ENCODE measurements around the gene PAMR1.

Gene PAMR1

GRCh38 chr11:35436581-35437250, 88.7 kb downstream of the PAMR1 start:
- DNase-seq, result no peak

- DNase-seq, result no peak
These were observed 91.8 kb downstream of the PAMR1 start for GRCh38 chr11:35433588-35433987.

DNA sequence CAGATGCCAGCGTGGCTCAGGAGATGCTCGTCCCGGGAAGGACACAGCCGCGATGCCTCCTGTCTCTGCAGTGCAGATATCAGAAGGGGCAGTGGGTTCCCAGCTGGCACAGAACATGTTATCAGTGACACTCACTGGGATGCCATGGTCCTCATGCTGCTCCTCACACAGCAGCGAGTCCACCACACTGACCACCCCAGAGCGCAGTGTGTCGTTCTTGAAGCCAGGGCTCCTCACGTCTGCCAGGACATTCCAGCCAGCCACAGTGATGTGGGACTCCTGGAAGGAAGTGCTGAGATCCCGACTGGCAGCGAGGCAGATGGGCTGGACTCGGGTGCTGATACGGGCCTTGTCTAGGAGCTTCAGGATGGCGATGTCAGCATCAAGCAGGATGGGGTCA, 93.0 kb downstream of the PAMR1 start:
- no peak for DNase-seq

GRCh38 chr11:35427071-35427470, 98.3 kb downstream of the PAMR1 start:
- DNase-seq, result peak; percentile 81

GRCh38 chr11:35426351-35426750, 99.1 kb downstream of the PAMR1 start:
- DNase-seq, result no peak

GRCh38 chr11:35425603-35426212, 99.7 kb downstream of the PAMR1 start:
- DNase-seq, result peak; percentile 17

- peak; percentile 85 for DNase-seq
These were observed 101.1 kb downstream of the PAMR1 start for GRCh38 chr11:35424157-35424940.

GRCh38 chr11:35420371-35420770, 105.0 kb downstream of the PAMR1 start:
- DNase-seq, result no peak

- DNase-seq, result no peak
These were observed 105.5 kb downstream of the PAMR1 start for GRCh38 chr11:35419830-35420333.

DNA sequence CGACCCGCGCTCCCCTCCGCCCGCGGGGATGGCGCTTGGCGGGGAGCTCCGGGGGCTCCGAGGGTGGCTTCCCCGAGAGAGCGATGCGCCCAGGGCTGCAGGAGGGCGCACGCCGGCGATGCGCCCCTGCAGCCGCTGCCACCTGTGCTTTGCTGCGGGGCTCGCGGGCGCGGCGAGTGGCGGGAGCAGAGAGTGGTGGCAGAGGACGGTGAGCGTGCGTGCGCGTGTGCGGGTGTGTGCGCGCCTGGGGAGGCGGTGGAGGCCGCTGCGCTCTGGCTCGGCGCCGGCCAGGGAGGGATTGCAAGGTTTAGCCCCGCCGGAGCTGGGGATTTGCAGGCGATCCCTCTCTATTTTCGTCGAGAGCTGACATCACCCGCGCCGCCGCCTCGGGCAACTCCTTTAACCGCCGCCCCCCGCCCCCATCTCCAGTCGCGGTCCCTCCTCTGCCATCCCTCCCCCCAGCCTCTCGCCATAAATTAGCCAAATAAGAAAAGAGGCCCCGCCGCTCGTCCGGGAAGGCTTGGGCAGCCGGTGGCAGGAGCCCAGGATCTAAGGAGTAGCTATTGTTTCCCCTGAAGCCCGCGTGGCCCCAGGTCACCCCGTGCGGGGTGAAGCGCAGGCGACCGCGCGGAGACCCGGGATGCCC, 106.1 kb downstream of the PAMR1 start, which contains the start of gene SLC1A2:
SLC1A2 (minus strand) TSS at position 375 of the 646 bp plus-strand sequence. CDS start 592 bp downstream, outside the sequence.
- DNase-seq, result peak; percentile 60

DNA sequence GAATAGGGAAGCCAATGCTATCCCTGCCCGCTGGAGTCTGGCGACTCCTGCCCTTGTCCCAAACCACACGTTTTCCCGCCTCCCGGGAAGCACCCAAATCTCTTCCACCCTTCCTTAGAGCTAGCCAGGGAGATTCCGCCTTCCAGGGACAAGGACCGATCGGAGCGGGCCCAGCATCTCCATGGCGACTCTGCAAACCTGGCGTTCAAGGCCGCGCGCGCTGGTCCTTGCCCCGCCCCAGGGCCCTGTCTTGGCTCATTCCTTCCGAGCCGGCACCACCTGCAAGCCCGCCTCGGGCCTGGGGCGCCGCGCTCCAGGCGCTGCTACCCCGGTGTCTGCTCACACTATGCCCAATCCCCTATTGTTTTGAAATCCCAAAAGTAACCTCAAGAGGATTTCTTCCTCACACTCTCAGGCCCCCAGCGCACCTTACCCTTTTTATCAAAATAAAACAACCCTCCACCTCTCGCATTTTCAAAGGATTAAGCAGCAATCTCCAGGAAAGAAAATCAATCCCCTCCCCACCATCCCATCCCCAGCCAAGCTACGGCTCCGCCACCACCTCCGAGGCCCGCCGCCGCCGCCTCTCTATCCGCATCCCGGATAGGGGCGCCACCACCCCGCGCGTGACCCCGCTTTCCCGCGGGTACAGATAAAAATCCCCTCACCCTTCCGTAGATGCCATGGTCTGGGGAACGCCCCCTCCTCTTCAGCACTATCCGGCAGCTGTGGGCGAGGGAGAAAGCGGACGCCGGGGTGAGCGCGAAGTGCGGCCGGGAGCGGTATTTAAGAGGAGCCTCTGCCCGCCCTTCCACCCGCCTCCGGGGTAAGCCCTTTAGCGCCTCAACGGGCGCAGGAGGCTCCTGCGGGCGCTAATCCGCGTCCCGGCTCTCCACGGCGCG, 106.9 kb downstream of the PAMR1 start:
- DNase-seq, result peak; percentile 31

- no peak for DNase-seq
These were observed 109.9 kb downstream of the PAMR1 start for GRCh38 chr11:35415487-35415886.

- no peak for DNase-seq
These were observed 110.6 kb downstream of the PAMR1 start for GRCh38 chr11:35414776-35415175.

- DNase-seq, result no peak
These were observed 111.1 kb downstream of the PAMR1 start for GRCh38 chr11:35414311-35414710.

GRCh38 chr11:35413598-35413997, 111.8 kb downstream of the PAMR1 start:
- DNase-seq, result no peak

DNA sequence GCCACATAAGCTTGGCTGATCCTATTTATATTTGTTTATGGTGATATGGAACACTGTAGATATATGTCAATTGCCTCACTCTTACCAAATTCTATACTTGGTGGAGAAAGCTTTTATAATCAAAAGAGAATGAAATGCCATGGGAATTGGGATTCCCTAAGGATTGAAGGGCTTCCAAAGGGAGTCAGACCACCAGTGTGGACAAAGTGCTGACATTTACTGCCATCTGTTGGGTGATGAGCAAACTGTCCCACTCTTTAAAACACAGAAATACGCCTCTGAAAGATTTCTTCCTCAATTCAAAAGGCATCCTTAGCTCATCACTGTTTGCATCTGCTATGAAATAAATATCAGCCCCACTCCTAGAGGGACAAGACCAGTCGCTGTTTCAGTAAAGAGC, 113.1 kb downstream of the PAMR1 start:
- peak; percentile 58 for DNase-seq

DNA sequence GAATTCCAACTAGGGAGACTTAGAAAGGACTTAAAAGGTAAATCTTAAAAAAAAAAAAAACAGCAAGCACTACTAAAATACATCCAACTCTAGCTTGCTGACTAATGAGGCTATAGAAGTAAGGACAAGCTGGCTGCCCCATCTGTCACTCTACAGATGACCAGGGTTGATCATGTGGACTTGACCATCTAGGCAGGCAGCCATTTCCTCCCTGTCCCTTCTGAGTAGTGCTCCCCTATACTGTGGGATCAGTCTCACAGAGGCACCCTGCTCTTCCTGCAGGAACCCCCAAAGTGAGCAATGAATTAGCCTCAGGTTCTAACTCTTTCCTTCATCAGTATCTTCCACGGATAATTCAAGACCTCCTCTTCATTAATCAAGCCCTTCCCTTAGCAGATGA, 118.4 kb downstream of the PAMR1 start:
- DNase-seq, result no peak

GRCh38 chr11:35404388-35404775, 121.0 kb downstream of the PAMR1 start:
- no peak for DNase-seq

DNA sequence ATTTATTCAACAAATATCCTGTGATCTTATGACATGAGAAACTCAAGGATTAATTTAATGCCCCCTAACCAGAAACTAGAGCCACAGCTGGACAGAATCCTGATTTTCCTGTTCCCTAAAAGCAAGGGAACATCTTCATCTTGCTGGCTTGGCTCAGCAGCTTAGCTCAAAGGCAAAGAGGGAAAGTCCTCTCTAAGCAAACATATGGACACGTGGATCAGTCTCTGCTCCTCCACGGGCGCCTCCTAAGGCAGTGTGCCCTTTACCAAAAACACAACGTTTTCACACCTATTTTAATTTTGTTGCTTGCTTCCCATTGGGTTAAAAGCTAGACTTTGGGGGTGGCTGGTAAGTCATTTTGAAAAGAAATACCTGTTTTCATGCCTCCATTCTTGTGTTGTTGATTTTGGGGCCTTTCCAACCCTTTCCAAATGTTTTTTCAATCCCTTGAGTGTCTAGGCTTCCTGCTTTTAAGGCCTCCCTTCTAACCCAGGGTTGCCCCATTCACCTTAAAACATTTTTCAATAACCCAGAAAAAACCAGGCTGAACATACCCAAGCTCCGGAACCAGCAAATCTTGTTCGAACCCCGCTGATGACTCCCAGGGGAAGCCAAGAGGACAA, 121.5 kb downstream of the PAMR1 start:
- DNase-seq, result no peak

DNA sequence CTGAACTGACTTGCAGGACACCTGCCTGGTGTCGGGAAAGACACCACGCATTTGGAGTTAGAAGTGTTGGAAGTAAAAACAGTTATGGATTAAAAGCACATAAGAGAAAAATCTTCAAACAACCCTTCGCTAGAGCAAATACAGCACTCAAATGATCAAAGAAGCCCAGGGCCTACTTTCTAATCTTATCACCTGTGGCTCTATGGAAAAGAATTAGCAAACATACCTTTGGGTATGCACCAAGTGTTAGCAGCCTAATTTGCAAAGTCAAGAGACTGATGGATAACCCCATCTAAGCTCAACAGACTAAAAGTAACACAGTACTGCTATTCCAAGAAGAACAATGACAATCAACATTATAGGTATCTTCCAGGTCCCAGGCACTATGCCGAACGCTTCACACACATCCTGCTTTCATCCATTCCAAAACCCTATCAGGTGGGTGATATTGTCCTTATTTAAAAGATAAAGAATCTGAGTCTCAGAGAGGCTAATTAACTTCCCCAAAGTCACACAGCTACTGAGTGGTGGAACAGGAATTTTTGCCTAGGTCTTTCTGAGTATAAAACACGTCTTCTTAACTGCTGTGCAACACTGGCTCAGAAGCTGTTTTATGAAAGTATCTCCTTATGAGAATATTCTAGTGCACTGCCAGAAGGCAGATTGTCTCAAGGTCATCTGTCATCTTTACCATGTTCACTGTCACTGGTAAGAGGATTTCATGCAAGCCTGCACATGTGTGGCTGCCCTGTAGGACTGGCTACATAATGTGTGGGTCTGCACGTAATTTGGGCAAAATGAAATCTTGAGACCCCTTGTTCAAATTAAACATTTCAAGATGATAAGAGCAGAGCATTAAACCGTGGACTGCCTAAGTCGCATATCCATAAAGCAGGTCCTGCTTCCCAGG, 122.4 kb downstream of the PAMR1 start:
- DNase-seq, result no peak

Measured in fibroblast of skin of right biceps (primary cell).